GM12878 (cell line): Measurements from ENCODE around the gene CHDH.

Source experiments
- CHD2 ChIP-seq: IDR thresholded peaks from 2 replicates; pipeline ENCODE4 v1.6.1; 2011; ENCODE audit warnings: low read depth, low read length, improper control_type of control experiment, borderline replicate concordance
- CTCF ChIP-seq, 3 experiments: IDR thresholded peaks in 2 of 3; conservative IDR thresholded peaks in 1 of 3; 2 replicates each; pipeline ENCODE4 v1.5.1; 2011; ENCODE audit warnings: low read depth in 3 of 3, low read length in 3 of 3, mild to moderate bottlenecking in 3 of 3, control low read depth in 2 of 3, moderate library complexity in 2 of 3, inconsistent platforms in 1 of 3, mixed read lengths in 1 of 3; ENCODE audit not compliant: control insufficient read depth in 2 of 3, insufficient read depth in 1 of 3; ENCODE audit errors: extremely low read depth in 1 of 3
- SP1 ChIP-seq: IDR thresholded peaks from one replicate; pipeline ENCODE4 v1.6.1; 2011; ENCODE audit warnings: low read depth, low read length
- SUZ12 ChIP-seq: fragments of 200-600 bp; sonication (generic); IDR thresholded peaks from one replicate; pipeline ENCODE4 v1.6.1; 2018; ENCODE audit warnings: antibody characterized with exemption, mild to moderate bottlenecking; ENCODE audit not compliant: unreplicated experiment

GRCh38 chr3:53765753-53766152 lies 80.5 kb downstream of the CHDH start:
- no peak for TF ChIP-seq CTCF (IDR thresholded peaks at IDR 0.05 in 2 of 3, conservative IDR thresholded peaks at IDR 0.05 in 1 of 3; ENCODE audit: control insufficient read depth in 2 of 3, extremely low read depth in 1 of 3, insufficient read depth in 1 of 3, low read depth in 3 of 3, low read length in 3 of 3)
- no peak for TF ChIP-seq CHD2
- no peak for TF ChIP-seq SP1
- no peak for TF ChIP-seq SUZ12
